ENCODE data around the gene CACNA1C.

DNA sequence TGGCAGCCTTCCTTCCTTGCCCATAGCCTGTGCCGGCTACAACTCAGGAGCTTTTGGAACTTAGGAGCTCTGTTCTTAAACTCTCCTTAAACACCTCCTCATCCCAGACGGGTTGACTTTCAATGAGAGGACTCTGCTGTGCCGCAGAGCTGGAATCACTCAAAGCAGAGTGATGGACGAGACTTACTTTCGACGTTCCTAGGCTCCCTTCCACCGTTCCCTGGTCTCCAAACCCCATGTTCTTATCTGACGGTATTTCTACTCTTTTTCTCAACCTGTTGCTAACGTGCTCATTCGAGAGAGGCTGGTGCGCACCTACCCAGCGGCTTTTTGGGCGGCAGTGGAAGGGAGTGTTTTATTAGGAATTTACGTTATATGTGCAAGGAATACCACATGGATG is 232.7 kb downstream of the CACNA1C start:
- no peak for TF ChIP-seq EZH2 (IDR thresholded peaks at IDR 0.05; ENCODE audit: low read length, missing control alignments)
- TF ChIP-seq, protein P1, sequence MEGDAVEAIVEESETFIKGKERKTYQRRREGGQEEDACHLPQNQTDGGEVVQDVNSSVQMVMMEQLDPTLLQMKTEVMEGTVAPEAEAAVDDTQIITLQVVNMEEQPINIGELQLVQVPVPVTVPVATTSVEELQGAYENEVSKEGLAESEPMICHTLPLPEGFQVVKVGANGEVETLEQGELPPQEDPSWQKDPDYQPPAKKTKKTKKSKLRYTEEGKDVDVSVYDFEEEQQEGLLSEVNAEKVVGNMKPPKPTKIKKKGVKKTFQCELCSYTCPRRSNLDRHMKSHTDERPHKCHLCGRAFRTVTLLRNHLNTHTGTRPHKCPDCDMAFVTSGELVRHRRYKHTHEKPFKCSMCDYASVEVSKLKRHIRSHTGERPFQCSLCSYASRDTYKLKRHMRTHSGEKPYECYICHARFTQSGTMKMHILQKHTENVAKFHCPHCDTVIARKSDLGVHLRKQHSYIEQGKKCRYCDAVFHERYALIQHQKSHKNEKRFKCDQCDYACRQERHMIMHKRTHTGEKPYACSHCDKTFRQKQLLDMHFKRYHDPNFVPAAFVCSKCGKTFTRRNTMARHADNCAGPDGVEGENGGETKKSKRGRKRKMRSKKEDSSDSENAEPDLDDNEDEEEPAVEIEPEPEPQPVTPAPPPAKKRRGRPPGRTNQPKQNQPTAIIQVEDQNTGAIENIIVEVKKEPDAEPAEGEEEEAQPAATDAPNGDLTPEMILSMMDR (conservative IDR thresholded peaks at IDR 0.05 in 1 of 2, IDR thresholded peaks at IDR 0.05 in 1 of 2; ENCODE audit: low read depth in 1 of 2, low read length in 2 of 2): no peak
